D721Med (cell line): Measurements from ENCODE around the gene ADSS1.
A peak's percentile ranks its signal among the peaks of the same experiment; 100 is the strongest.

Source experiments
- DNase-seq: peaks from one replicate; pipeline ENCODE4 v3.0.0; 2011; ENCODE audit warnings: low spot score; ENCODE audit not compliant: insufficient read length
- FAIRE-seq: peaks from 2 replicates; lab custom pipeline; 2011; peaks lifted over from hg19 to GRCh38; lab: Jason Lieb, UNC
- CTCF ChIP-seq: IDR thresholded peaks from 2 replicates; pipeline ENCODE4 v1.5.1; 2012; ENCODE audit warnings: mild to moderate bottlenecking, control low read depth; ENCODE audit not compliant: insufficient read depth; ENCODE audit errors: missing control alignments

ADSS1 gene

DNA sequence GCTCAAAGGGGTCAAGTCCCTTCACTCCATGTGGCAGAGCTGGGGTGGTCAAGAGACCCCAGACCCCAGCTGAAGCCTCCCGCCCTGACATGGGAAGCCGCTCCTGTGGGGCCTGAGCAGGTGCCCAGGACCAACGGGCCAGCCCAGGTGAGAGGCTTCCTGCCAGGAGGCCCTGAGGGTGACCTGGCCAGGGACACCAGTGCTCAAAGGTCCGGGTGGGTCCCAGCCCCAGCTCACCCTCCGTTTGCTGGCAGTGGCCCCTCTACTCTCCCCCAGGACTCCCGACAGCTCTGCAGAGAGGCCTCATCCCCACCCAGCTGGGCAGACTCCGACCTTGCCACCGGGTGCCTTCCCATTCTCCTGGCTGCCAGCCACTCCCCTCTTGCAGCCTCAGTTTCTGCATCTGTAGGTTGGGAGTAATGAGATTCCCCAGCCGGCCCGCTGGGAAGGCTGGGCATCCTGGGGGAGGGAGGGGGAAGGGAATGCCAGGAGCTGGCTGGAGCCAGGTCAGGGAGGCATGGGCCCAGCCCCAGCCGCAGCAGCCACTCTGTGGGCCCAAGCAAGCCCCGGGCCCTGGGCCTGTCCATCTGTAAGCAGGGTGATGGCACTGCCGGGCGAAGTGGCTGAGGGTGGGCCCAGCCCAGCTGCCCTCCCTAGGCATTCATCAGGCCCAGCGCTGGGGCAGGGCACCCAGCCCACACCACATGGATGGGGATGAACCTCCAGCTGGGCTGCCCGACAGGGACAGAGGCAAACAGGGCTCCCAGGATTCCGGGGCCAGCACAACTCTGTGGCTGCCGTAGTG lies 44.9 kb upstream of the ADSS1 start:
- DNase-seq (no peak), FAIRE-seq (no peak)
- TF ChIP-seq CTCF = no peak

GRCh38 chr14:104680056-104680805 lies 43.8 kb upstream of the ADSS1 start:
- no peak for FAIRE-seq

DNA sequence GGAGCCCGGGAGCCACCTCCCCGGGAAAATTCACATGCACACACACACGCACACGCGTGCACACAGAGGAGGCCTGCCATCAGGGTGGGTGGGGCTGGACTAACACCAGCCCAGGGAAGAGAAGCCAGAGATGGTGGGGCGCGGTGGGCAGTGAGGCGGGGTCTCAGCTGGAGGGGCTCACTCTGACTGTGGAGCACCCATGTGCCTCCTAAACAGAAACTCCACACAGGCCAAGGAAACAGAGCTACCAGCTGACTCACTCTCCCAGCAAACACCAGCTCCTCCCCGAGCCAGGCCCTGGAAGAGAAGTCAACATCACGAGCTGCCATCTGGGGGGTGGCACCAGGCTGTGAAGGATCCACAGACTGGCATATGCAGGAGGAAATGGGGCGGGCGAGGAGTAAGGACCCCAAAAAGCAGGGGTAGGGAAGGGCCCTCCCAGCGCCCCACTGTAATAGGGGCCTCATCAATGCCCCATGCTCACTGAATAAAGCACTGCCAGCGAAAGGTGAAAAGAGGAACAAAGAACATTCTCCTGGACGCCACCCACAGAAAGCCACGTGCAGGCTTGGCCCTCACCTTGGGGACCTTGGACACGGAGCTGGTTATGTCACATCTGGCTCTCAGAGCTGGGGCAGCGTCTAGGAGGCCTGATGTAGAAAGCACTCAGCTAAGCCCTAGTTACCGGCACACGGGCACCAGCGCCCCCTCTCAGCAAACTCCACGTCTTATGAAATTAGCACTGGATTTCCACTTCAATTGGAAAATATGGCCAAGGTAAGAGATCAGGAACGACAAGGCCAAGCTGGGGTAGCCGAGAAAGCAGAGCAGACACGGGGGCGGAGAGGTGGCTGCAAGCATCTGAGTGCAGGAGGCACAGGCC lies 43.0 kb upstream of the ADSS1 start:
- TF ChIP-seq CTCF = peak; percentile 16
- DNase-seq = no peak
- no peak for FAIRE-seq

More at GRCh38 chr14:104680056-104680805, 43.8 kb upstream of the ADSS1 start:
- DNase-seq = no peak
- TF ChIP-seq CTCF = no peak

DNA sequence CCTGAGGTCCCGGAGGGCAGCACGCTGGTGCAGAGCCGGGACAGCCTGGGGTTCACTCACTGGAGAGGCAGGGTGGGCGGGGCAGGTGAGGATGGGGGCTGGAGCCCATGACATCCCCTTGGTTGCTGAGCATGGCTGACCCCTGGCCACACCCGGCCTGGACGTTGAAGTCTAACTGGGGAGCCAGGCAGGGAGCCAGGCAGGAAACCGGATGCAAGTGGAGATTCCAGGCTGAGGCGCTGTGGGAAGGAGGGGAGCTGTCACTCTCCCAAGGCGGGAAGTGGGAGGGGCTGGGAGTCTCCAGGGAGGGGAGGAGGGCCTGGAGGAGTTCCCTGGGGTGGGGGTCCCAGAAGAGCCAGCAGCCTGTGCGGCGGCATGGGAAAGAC lies 42.3 kb upstream of the ADSS1 start:
- DNase-seq (no peak), FAIRE-seq (no peak)
- TF ChIP-seq CTCF = no peak

GRCh38 chr14:104682107-104682593 lies 41.9 kb upstream of the ADSS1 start:
- DNase-seq (no peak), FAIRE-seq (no peak)
- no peak for TF ChIP-seq CTCF

DNA sequence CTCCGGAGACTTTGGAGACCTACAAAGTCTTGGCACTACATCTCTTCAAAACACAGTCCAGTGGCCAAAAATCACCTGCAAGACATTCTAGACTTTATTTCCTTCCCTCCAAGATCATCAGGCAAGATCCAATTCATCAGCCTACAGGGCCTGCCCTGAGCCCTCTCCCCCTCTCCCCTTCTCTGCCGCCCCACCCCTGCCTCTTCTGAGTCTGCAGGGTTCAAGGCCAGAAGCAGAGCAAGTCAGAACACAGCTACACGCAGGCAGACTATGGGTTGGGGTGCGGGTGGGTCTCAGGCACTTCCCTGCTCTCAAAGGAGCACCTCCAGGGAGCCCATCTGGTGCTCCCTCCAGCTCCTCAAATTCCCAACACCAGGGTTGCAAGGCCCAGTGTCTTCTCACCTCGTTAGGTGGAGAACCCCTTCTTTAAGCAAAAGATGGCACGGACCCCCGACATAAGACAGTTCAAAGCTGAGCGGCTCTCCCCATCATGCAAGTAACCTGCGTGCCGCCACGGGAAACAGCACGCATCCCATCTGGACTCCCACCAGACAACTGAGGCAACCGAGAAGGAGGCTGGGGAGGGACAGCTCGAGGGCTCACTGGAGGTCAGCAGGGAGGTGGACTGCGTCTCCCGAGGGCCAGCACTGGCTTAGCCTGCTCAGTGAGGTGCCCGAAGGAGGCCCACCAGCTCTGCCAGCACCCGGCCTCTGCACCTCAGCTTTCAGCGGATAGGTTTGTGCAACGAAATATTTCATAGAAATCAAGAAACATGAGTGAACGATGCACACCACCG lies 40.2 kb upstream of the ADSS1 start:
- no peak for TF ChIP-seq CTCF
- DNase-seq (no peak), FAIRE-seq (no peak)
